Measurements from ENCODE around the gene PTPN2. TPM values are rescaled to one million over a fixed set of nuclear protein-coding genes. Genes with fewer than 3 reads are reported as not detected.

Gene PTPN2
- total and polyA plus RNA-seq, 9 of the 15 experiments (the other 6 are each of a cell fraction or from before 2014, with no cell fraction given), result 36.6 to 66.4 (median 43.8) TPM

- POLR2A ChIA-PET, result interaction anchor here (0.7 to 1.3 kb wide), 5 partner anchors 8 to 20 kb away, joined by 3 to 5 read pairs (median 3); no protein-coding TSS in a partner anchor
These were observed 21.1 kb downstream of the PTPN2 start for GRCh38 chr18:12862874-12863482.

More at GRCh38 chr18:12862874-12863482, 21.1 kb downstream of the PTPN2 start:
- no peak for FAIRE-seq
- in situ Hi-C loops (cut with MboI), result no loop called here
- 72% methylated on average over 2 of the region's 2 CpGs for WGBS (ENCODE audit: insufficient coverage, low coverage, missing lambda C conversion rate)
- Histone ChIP-seq H3K27me3 (ENCODE audit: control insufficient read depth in 2 of 2, insufficient read depth in 2 of 2, low read length in 2 of 2) (no peaks in the 10 kb centered on the region), H3K79me2 (ENCODE audit: control insufficient read depth, insufficient read depth, low read length) (peaks cover 66% of the 10 kb centered on the region), H3K4me3 (no peak overlapping the region), H3K4me1 (replicated peaks in 1 of 2; ENCODE audit: control insufficient read depth in 2 of 2, insufficient read depth in 2 of 2, low read length in 2 of 2) (peaks cover 4% of the 10 kb centered on the region in 2 experiments; a peak in 3 of 5 replicates), H3K9me1 (ENCODE audit: control insufficient read depth, insufficient read depth, low read length) (no peaks in the 10 kb centered on the region), H3K9ac (ENCODE audit: insufficient read depth in 1 of 2, low read depth in 2 of 2, low read length in 2 of 2) (peak overlapping the region in 1 of 2 experiments; percentile 22; a peak in 1 of 4 replicates), H3K36me3 (ENCODE audit: control insufficient read depth, insufficient read depth, low read length) (peaks cover 4% of the 10 kb centered on the region; the same call in 1 of the 3 replicates), H4K20me1 (replicated peaks; ENCODE audit: control insufficient read depth, insufficient read depth, low read length) (no peaks in the 10 kb centered on the region), H2AFZ (ENCODE audit: low read depth, low read length) (no peak overlapping the region), H3K4me2 (ENCODE audit: insufficient read depth, low read length) (no peak overlapping the region), H3K27ac (ENCODE audit: extremely low read depth, low read depth, low read length) (no peak overlapping the region), H3K9me3 (replicated peaks; ENCODE audit: control insufficient read depth, insufficient read depth, low read depth, low read length) (no peaks in the 10 kb centered on the region)
- no TSS peak for BruUV-seq (replicated peaks)
- no peak for TF ChIP-seq TFAP4 (CRISPR knock-in tag; IDR thresholded peaks at IDR 0.05; ENCODE audit: borderline replicate concordance)
- no peak for TF ChIP-seq XRCC5 (IDR thresholded peaks at IDR 0.05; ENCODE audit: low read depth, low read length)
- TF ChIP-seq NFATC3 (IDR thresholded peaks at IDR 0.05), result no peak
- no peak for TF ChIP-seq SIX5 (IDR thresholded peaks at IDR 0.05; ENCODE audit: borderline replicate concordance in 1 of 2, insufficient read depth in 1 of 2, low read depth in 1 of 2, low read length in 2 of 2)
- no peak for TF ChIP-seq HDGF (IDR thresholded peaks at IDR 0.05)
- no peak for TF ChIP-seq KDM1A (IDR thresholded peaks at IDR 0.05)
- no peak for ATAC-seq
- DNase-seq (ENCODE audit: extremely low read depth in 1 of 4, low spot score in 3 of 4), result no peak
- intact Hi-C loops (cut with micrococcal nuclease), result no loop called here
- CTCF ChIA-PET (ENCODE audit: low intra/inter-chr PET ratio), result no interaction called here

Data from K562 (cell line).